Measurements from ENCODE around the gene FAM209A. TPM values are rescaled to one million over a fixed set of nuclear protein-coding genes. Genes with fewer than 3 reads are reported as not detected.
"Not testable (repeated sequence)": the region's sequence is repeated elsewhere in the genome, so short reads cannot be mapped to it uniquely, and the experiment has no call there.

FAM209A gene
- polyA plus RNA-seq, 1 donor (not counting 4 experiments of a cell fraction or from before 2014, with no cell fraction given): 0.35 TPM

GRCh38 chr20:56520180-56520579 lies 4.4 kb upstream of the FAM209A start:
- no peak overlapping the region for H3K4me3 ChIP-seq (ENCODE audit: control insufficient read depth in 2 of 3, extremely low read depth in 1 of 3, insufficient read depth in 2 of 3, low read depth in 1 of 3, low read length in 3 of 3)
- H3K79me2 ChIP-seq (ENCODE audit: control insufficient read depth, insufficient read depth, low read length): no peaks in the 10 kb centered on the region
- H3K9me3 ChIP-seq (ENCODE audit: control insufficient read depth, low read depth, low read length): no peaks in the 10 kb centered on the region
- H3K9ac ChIP-seq (ENCODE audit: control insufficient read depth, extremely low read depth, insufficient read depth, low read length): no peak overlapping the region
- no peaks in the 10 kb centered on the region for H3K9me1 ChIP-seq (ENCODE audit: control insufficient read depth, extremely low read depth, insufficient read depth, low read length)
- DNase-seq (ENCODE audit: low read depth, low spot score) (no peak), FAIRE-seq (no peak)
- no peaks in the 10 kb centered on the region for H4K20me1 ChIP-seq (ENCODE audit: control insufficient read depth, extremely low read depth, insufficient read depth, low read length)
- H3K4me2 ChIP-seq (ENCODE audit: control insufficient read depth, extremely low read depth, insufficient read depth, low read depth, low read length): no peak overlapping the region
- dilution Hi-C loops (cut with MboI; ENCODE audit: extremely low pct_ligation_motif_present, low sequenced_read_pairs): no loop called here
- no peaks in the 10 kb centered on the region for H3K4me1 ChIP-seq (ENCODE audit: control insufficient read depth, extremely low read depth, insufficient read depth, low read length)
- H2AFZ ChIP-seq (ENCODE audit: control insufficient read depth, low read length): no peak overlapping the region
- no peak overlapping the region for H3K27ac ChIP-seq (ENCODE audit: control insufficient read depth, insufficient read depth, low read length)
- H3K27me3 ChIP-seq (ENCODE audit: control insufficient read depth, extremely low read depth, insufficient read depth, low read length): no peaks in the 10 kb centered on the region
- TF ChIP-seq CTCF (optimal IDR thresholded peaks at IDR 0.05 in 1 of 3, IDR thresholded peaks at IDR 0.05 in 1 of 3, conservative IDR thresholded peaks at IDR 0.05 in 1 of 3; ENCODE audit: extremely low read depth in 1 of 3, insufficient read depth in 2 of 3, low read length in 3 of 3): no peak
- no peak for TF ChIP-seq EZH2 (IDR thresholded peaks at IDR 0.05; ENCODE audit: low read length)
- peaks cover 0 to 15% of the 10 kb centered on the region in 2 experiments for H3K36me3 ChIP-seq (ENCODE audit: control insufficient read depth in 2 of 2, extremely low read depth in 1 of 2, insufficient read depth in 2 of 2, low read length in 2 of 2)

GRCh38 chr20:56520746-56521354 lies 3.7 kb upstream of the FAM209A start:
- H3K4me2 ChIP-seq (ENCODE audit: control insufficient read depth, extremely low read depth, insufficient read depth, low read depth, low read length); H3K9me1 ChIP-seq (ENCODE audit: control insufficient read depth, extremely low read depth, insufficient read depth, low read length); H3K27ac ChIP-seq (ENCODE audit: control insufficient read depth, insufficient read depth, low read length); H2AFZ ChIP-seq (ENCODE audit: control insufficient read depth, low read length); dilution Hi-C loops (cut with MboI; ENCODE audit: extremely low pct_ligation_motif_present, low sequenced_read_pairs); H3K27me3 ChIP-seq (ENCODE audit: control insufficient read depth, extremely low read depth, insufficient read depth, low read length); H3K9me3 ChIP-seq (ENCODE audit: control insufficient read depth, low read depth, low read length); FAIRE-seq; H3K9ac ChIP-seq (ENCODE audit: control insufficient read depth, extremely low read depth, insufficient read depth, low read length); DNase-seq (ENCODE audit: low read depth, low spot score); H3K4me3 ChIP-seq (ENCODE audit: control insufficient read depth in 2 of 3, extremely low read depth in 1 of 3, insufficient read depth in 2 of 3, low read depth in 1 of 3, low read length in 3 of 3); H3K79me2 ChIP-seq (ENCODE audit: control insufficient read depth, insufficient read depth, low read length); H4K20me1 ChIP-seq (ENCODE audit: control insufficient read depth, extremely low read depth, insufficient read depth, low read length); H3K4me1 ChIP-seq (ENCODE audit: control insufficient read depth, extremely low read depth, insufficient read depth, low read length): not testable (repeated sequence)
- H3K36me3 ChIP-seq (ENCODE audit: control insufficient read depth in 2 of 2, extremely low read depth in 1 of 2, insufficient read depth in 2 of 2, low read length in 2 of 2): peaks cover 0 to 15% of the 10 kb centered on the region in 2 experiments

GRCh38 chr20:56522311-56522710 lies 2.2 kb upstream of the FAM209A start:
- Histone ChIP-seq H3K79me2 (ENCODE audit: control insufficient read depth, insufficient read depth, low read length) (no peaks in the 10 kb centered on the region), H3K4me3 (ENCODE audit: control insufficient read depth in 2 of 3, extremely low read depth in 1 of 3, insufficient read depth in 2 of 3, low read depth in 1 of 3, low read length in 3 of 3) (no peak overlapping the region), H3K27me3 (ENCODE audit: control insufficient read depth, extremely low read depth, insufficient read depth, low read length) (no peaks in the 10 kb centered on the region), H3K4me1 (ENCODE audit: control insufficient read depth, extremely low read depth, insufficient read depth, low read length) (no peaks in the 10 kb centered on the region), H2AFZ (ENCODE audit: control insufficient read depth, low read length) (no peak overlapping the region), H3K9me1 (ENCODE audit: control insufficient read depth, extremely low read depth, insufficient read depth, low read length) (no peaks in the 10 kb centered on the region), H3K27ac (ENCODE audit: control insufficient read depth, insufficient read depth, low read length) (no peak overlapping the region), H3K36me3 (ENCODE audit: control insufficient read depth in 2 of 2, extremely low read depth in 1 of 2, insufficient read depth in 2 of 2, low read length in 2 of 2) (peaks cover 0 to 13% of the 10 kb centered on the region in 2 experiments), H3K4me2 (ENCODE audit: control insufficient read depth, extremely low read depth, insufficient read depth, low read depth, low read length) (no peak overlapping the region), H3K9ac (ENCODE audit: control insufficient read depth, extremely low read depth, insufficient read depth, low read length) (no peak overlapping the region), H3K9me3 (ENCODE audit: control insufficient read depth, low read depth, low read length) (no peaks in the 10 kb centered on the region), H4K20me1 (ENCODE audit: control insufficient read depth, extremely low read depth, insufficient read depth, low read length) (no peaks in the 10 kb centered on the region)
- FAIRE-seq (no peak), DNase-seq (ENCODE audit: low read depth, low spot score) (no peak)
- dilution Hi-C loops (cut with MboI; ENCODE audit: extremely low pct_ligation_motif_present, low sequenced_read_pairs): no loop called here
- TF ChIP-seq EZH2 (IDR thresholded peaks at IDR 0.05; ENCODE audit: low read length) (no peak), CTCF (optimal IDR thresholded peaks at IDR 0.05 in 1 of 3, IDR thresholded peaks at IDR 0.05 in 1 of 3, conservative IDR thresholded peaks at IDR 0.05 in 1 of 3; ENCODE audit: extremely low read depth in 1 of 3, insufficient read depth in 2 of 3, low read length in 3 of 3) (no peak)

All from keratinocyte (primary cell).